HL-60/S4 treated with retinoic acid at 250 ng/mL for 4 days and 3 days (cell line): ENCODE data around the gene PARVB.

ENCODE experiments used
- in situ Hi-C: fragments of 300-500 bp; cut with MboI; formaldehyde crosslinking; loops from 2 replicates; pipeline ENCODE4 v1.7.0; 2022; ENCODE audit warnings: low sequenced_read_pairs

Gene PARVB

GRCh38 chr22:44179196-44179988, 155.3 kb downstream of the PARVB start:
- in situ Hi-C loops: no loop called here

- in situ Hi-C loops: no loop called here
Observed at GRCh38 chr22:44179989-44180705, 156.0 kb downstream of the PARVB start.

- in situ Hi-C loops: no loop called here
Observed at GRCh38 chr22:44180706-44181032, 156.6 kb downstream of the PARVB start, which contains the start of gene PARVG. TSS of gene PARVG (plus strand) at chr22:44180925. CDS start at chr22:44183330, 2,405 bp downstream.

- in situ Hi-C loops: no loop called here
Observed at GRCh38 chr22:44181033-44181911, 157.2 kb downstream of the PARVB start.

- in situ Hi-C loops: no loop called here
Observed at GRCh38 chr22:44181912-44182587, 157.9 kb downstream of the PARVB start.

- in situ Hi-C loops: no loop called here
Observed at GRCh38 chr22:44182588-44183286, 158.6 kb downstream of the PARVB start.

GRCh38 chr22:44183287-44183588, 159.1 kb downstream of the PARVB start:
- in situ Hi-C loops: no loop called here

GRCh38 chr22:44184006-44184405, 159.9 kb downstream of the PARVB start:
- in situ Hi-C loops: no loop called here

- in situ Hi-C loops: no loop called here
Observed at GRCh38 chr22:44185237-44186120, 161.4 kb downstream of the PARVB start.

GRCh38 chr22:44186121-44186510, 162.0 kb downstream of the PARVB start:
- in situ Hi-C loops: no loop called here

GRCh38 chr22:44186737-44187136, 162.6 kb downstream of the PARVB start:
- in situ Hi-C loops: no loop called here

GRCh38 chr22:44187652-44188230, 163.6 kb downstream of the PARVB start:
- in situ Hi-C loops: no loop called here

- in situ Hi-C loops: no loop called here
Observed at GRCh38 chr22:44188316-44188715, 164.2 kb downstream of the PARVB start.

GRCh38 chr22:44188986-44189630, 165.0 kb downstream of the PARVB start:
- in situ Hi-C loops: no loop called here

- in situ Hi-C loops: no loop called here
Observed at GRCh38 chr22:44190381-44190976, 166.4 kb downstream of the PARVB start.

- in situ Hi-C loops: no loop called here
Observed at GRCh38 chr22:44191036-44191454, 166.9 kb downstream of the PARVB start.

- in situ Hi-C loops: no loop called here
Observed at GRCh38 chr22:44192098-44192815, 168.2 kb downstream of the PARVB start.
